ENCODE results near the gene PAGE2.
"Not testable (repeated sequence)": the region's sequence is repeated elsewhere in the genome, so short reads cannot be mapped to it uniquely, and the experiment has no call there.

PAGE2 gene

GRCh38 chrX:55111578-55112254 is 22.9 kb downstream of the PAGE2 start:
- Mint-ChIP-seq H3K27me3 (no peaks in the 10 kb centered on the region), H3K4me1 (no peaks in the 10 kb centered on the region), H3K4me3 (no peak overlapping the region), H3K36me3 (no peaks in the 10 kb centered on the region), H3K9me3 (no peaks in the 10 kb centered on the region), H3K27ac (no peak overlapping the region)

GRCh38 chrX:55116589-55116988 is 27.8 kb downstream of the PAGE2 start:
- H3K27ac Mint-ChIP-seq, H3K27me3 Mint-ChIP-seq, H3K36me3 Mint-ChIP-seq, H3K4me3 Mint-ChIP-seq, H3K9me3 Mint-ChIP-seq: not testable (repeated sequence)
- peaks cover 16% of the 10 kb centered on the region for H3K4me1 Mint-ChIP-seq

GRCh38 chrX:55118574-55118973 is 29.8 kb downstream of the PAGE2 start:
- H3K4me3 Mint-ChIP-seq, result no peak overlapping the region
- H3K27me3 Mint-ChIP-seq, result no peaks in the 10 kb centered on the region
- no peaks in the 10 kb centered on the region for H3K9me3 Mint-ChIP-seq
- H3K27ac Mint-ChIP-seq, result no peak overlapping the region
- peaks cover 16% of the 10 kb centered on the region for H3K4me1 Mint-ChIP-seq
- no peaks in the 10 kb centered on the region for H3K36me3 Mint-ChIP-seq

GRCh38 chrX:55119271-55119670 is 30.5 kb downstream of the PAGE2 start:
- peaks cover 16% of the 10 kb centered on the region for H3K4me1 Mint-ChIP-seq
- no peaks in the 10 kb centered on the region for H3K27me3 Mint-ChIP-seq
- H3K9me3 Mint-ChIP-seq, result no peaks in the 10 kb centered on the region
- peak overlapping the region; percentile 1 for H3K4me3 Mint-ChIP-seq
- H3K27ac Mint-ChIP-seq, result no peak overlapping the region
- H3K36me3 Mint-ChIP-seq, result no peaks in the 10 kb centered on the region

GRCh38 chrX:55119712-55120111 is 30.9 kb downstream of the PAGE2 start:
- peaks cover 16% of the 10 kb centered on the region for H3K4me1 Mint-ChIP-seq
- no peaks in the 10 kb centered on the region for H3K27me3 Mint-ChIP-seq
- no peaks in the 10 kb centered on the region for H3K36me3 Mint-ChIP-seq
- H3K4me3 Mint-ChIP-seq, result peak overlapping the region; percentile 1
- H3K9me3 Mint-ChIP-seq, result no peaks in the 10 kb centered on the region
- no peak overlapping the region for H3K27ac Mint-ChIP-seq

GRCh38 chrX:55120761-55121358 is 32.0 kb downstream of the PAGE2 start:
- Mint-ChIP-seq H3K27me3 (no peaks in the 10 kb centered on the region), H3K36me3 (no peaks in the 10 kb centered on the region)

GRCh38 chrX:55123900-55124299 is 35.1 kb downstream of the PAGE2 start:
- H3K27me3 Mint-ChIP-seq, result no peaks in the 10 kb centered on the region
- no peak overlapping the region for H3K27ac Mint-ChIP-seq
- H3K36me3 Mint-ChIP-seq, result no peaks in the 10 kb centered on the region

More at GRCh38 chrX:55120761-55121358, 32.0 kb downstream of the PAGE2 start:
- no peak overlapping the region for H3K4me3 Mint-ChIP-seq
- H3K9me3 Mint-ChIP-seq, result no peaks in the 10 kb centered on the region
- H3K4me1 Mint-ChIP-seq, result peaks cover 16% of the 10 kb centered on the region
- no peak overlapping the region for H3K27ac Mint-ChIP-seq

GRCh38 chrX:55127692-55128091 is 38.9 kb downstream of the PAGE2 start:
- Mint-ChIP-seq H3K9me3 (no peaks in the 10 kb centered on the region), H3K27me3 (no peaks in the 10 kb centered on the region), H3K36me3 (no peaks in the 10 kb centered on the region), H3K27ac (no peak overlapping the region), H3K4me1 (no peaks in the 10 kb centered on the region), H3K4me3 (no peak overlapping the region)

More at GRCh38 chrX:55123900-55124299, 35.1 kb downstream of the PAGE2 start:
- H3K4me3 Mint-ChIP-seq, result no peak overlapping the region
- H3K9me3 Mint-ChIP-seq, result no peaks in the 10 kb centered on the region
- peaks cover 10% of the 10 kb centered on the region for H3K4me1 Mint-ChIP-seq

- Mint-ChIP-seq H3K4me3 (no peak overlapping the region), H3K4me1 (no peaks in the 10 kb centered on the region), H3K27me3 (no peaks in the 10 kb centered on the region)
Observed at GRCh38 chrX:55129361-55129760, 40.5 kb downstream of the PAGE2 start.

GRCh38 chrX:55130481-55130880 is 41.7 kb downstream of the PAGE2 start:
- no peaks in the 10 kb centered on the region for H3K4me1 Mint-ChIP-seq
- H3K27me3 Mint-ChIP-seq, result no peaks in the 10 kb centered on the region
- no peaks in the 10 kb centered on the region for H3K36me3 Mint-ChIP-seq
- H3K4me3 Mint-ChIP-seq, result no peak overlapping the region
- H3K27ac Mint-ChIP-seq, result no peak overlapping the region
- H3K9me3 Mint-ChIP-seq, result no peaks in the 10 kb centered on the region

More at GRCh38 chrX:55129361-55129760, 40.5 kb downstream of the PAGE2 start:
- no peaks in the 10 kb centered on the region for H3K9me3 Mint-ChIP-seq
- no peak overlapping the region for H3K27ac Mint-ChIP-seq
- H3K36me3 Mint-ChIP-seq, result no peaks in the 10 kb centered on the region

- no peaks in the 10 kb centered on the region for H3K4me1 Mint-ChIP-seq
- no peaks in the 10 kb centered on the region for H3K9me3 Mint-ChIP-seq
- no peaks in the 10 kb centered on the region for H3K36me3 Mint-ChIP-seq
- H3K27ac Mint-ChIP-seq, result no peak overlapping the region
- H3K4me3 Mint-ChIP-seq, result no peak overlapping the region
- no peaks in the 10 kb centered on the region for H3K27me3 Mint-ChIP-seq
Observed at GRCh38 chrX:55132416-55132815, 43.6 kb downstream of the PAGE2 start.

- Mint-ChIP-seq H3K36me3 (no peaks in the 10 kb centered on the region), H3K27me3 (no peaks in the 10 kb centered on the region), H3K27ac (no peak overlapping the region), H3K9me3 (no peaks in the 10 kb centered on the region), H3K4me1 (no peaks in the 10 kb centered on the region), H3K4me3 (no peak overlapping the region)
Observed at GRCh38 chrX:55135171-55135570, 46.4 kb downstream of the PAGE2 start.

GRCh38 chrX:55140800-55141199 is 52.0 kb downstream of the PAGE2 start:
- H3K27me3 Mint-ChIP-seq, H3K36me3 Mint-ChIP-seq, H3K27ac Mint-ChIP-seq, H3K4me3 Mint-ChIP-seq, H3K4me1 Mint-ChIP-seq, H3K9me3 Mint-ChIP-seq: not testable (repeated sequence)

Data from activated naive CD4-positive, alpha-beta T cell treated with anti-CD3 and anti-CD28 coated beads, Interleukin-2, amount 50 U/mL, for 24 hours (primary cell).